ENCODE data around the gene CEP89.
"Not testable (repeated sequence)": the region's sequence is repeated elsewhere in the genome, so short reads cannot be mapped to it uniquely, and the experiment has no call there.

DNA sequence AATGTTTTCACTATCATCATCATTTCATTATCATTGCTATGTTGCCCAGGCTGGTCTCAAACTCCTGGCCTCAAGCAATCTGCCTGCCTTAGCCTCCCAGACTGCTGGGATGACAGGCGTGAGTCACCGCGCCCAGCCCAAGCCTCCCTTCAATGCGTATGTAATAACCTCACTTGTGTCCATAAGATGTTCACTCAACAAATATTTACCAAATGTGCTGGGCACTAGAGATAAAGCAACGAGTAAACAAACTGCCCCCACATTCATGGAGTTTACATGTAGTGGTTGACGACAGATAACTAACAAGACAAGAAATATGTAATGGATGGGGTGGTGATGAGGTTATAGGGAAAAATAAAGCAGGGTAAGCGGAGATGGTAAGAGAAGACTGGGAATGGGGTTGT, 25.3 kb upstream of the CEP89 start:
- TF ChIP-seq, protein P1, sequence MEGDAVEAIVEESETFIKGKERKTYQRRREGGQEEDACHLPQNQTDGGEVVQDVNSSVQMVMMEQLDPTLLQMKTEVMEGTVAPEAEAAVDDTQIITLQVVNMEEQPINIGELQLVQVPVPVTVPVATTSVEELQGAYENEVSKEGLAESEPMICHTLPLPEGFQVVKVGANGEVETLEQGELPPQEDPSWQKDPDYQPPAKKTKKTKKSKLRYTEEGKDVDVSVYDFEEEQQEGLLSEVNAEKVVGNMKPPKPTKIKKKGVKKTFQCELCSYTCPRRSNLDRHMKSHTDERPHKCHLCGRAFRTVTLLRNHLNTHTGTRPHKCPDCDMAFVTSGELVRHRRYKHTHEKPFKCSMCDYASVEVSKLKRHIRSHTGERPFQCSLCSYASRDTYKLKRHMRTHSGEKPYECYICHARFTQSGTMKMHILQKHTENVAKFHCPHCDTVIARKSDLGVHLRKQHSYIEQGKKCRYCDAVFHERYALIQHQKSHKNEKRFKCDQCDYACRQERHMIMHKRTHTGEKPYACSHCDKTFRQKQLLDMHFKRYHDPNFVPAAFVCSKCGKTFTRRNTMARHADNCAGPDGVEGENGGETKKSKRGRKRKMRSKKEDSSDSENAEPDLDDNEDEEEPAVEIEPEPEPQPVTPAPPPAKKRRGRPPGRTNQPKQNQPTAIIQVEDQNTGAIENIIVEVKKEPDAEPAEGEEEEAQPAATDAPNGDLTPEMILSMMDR (IDR thresholded peaks at IDR 0.05) = not testable (repeated sequence)
- TF ChIP-seq EP300, POLR2AphosphoS5 (IDR thresholded peaks at IDR 0.05): not testable (repeated sequence)
